Endothelial cell of umbilical vein (primary cell): Measurements from ENCODE around the gene INSYN2B. TPM values are rescaled to one million over a fixed set of nuclear protein-coding genes. Genes with fewer than 3 reads are reported as not detected.

Experiments used
- BruUV-seq: library from RNA; stranded (reverse); fragments of 400-500 nt; replicated peaks from 2 replicates; lab custom pipeline; 2021; lab: Mats Ljungman, UMichigan
- CTCF ChIA-PET: fragments of 300-600, 350-600 bp; sonication (Branson Sonifier 250); formaldehyde crosslinking; loops from one replicate; lab custom pipeline; 2021; ENCODE audit warnings: antibody characterized with exemption, inconsistent platforms; lab: Charles Lee
- POLR2A ChIA-PET: fragments of 300-600, 350-600 bp; sonication (Branson Sonifier 250); formaldehyde crosslinking; loops from one replicate; lab custom pipeline; 2021; ENCODE audit warnings: antibody characterized with exemption, inconsistent platforms; lab: Charles Lee
- DNase-seq: peaks from one replicate; pipeline ENCODE4 v3.0.0-alpha.2; 2011; ENCODE audit warnings: low read depth, low spot score
- FAIRE-seq: peaks from 2 replicates; lab custom pipeline; 2011; peaks lifted over from hg19 to GRCh38; lab: Jason Lieb, UNC
- H2AFZ ChIP-seq: 2 replicates; pipeline ENCODE4 v1.6.0; 2012; ENCODE audit warnings: low read depth, low read length, control low read depth, inconsistent platforms
- H3K27ac ChIP-seq: 2 replicates; pipeline ENCODE4 v1.5.1; 2011; ENCODE audit warnings: low read depth, mild to moderate bottlenecking, control low read depth, low read length, moderate library complexity; ENCODE audit not compliant: insufficient read depth
- H3K27me3 ChIP-seq, 2 experiments: 2 replicates each; pipeline versions ENCODE4 v1.6.0 to v1.6.1; 2011; ENCODE audit warnings: low read length in 2 of 2, mixed read lengths in 1 of 2; ENCODE audit not compliant: control insufficient read depth in 2 of 2, insufficient read depth in 2 of 2
- H3K36me3 ChIP-seq, 2 experiments: 2 replicates in 1 of 2; 3 replicates in 1 of 2; pipeline ENCODE4 v1.5.1; 2011; ENCODE audit warnings: low read length in 2 of 2, mild to moderate bottlenecking in 1 of 2, moderate library complexity in 1 of 2; ENCODE audit not compliant: control insufficient read depth in 2 of 2, insufficient read depth in 2 of 2; ENCODE audit errors: extremely low read depth in 1 of 2
- H3K4me1 ChIP-seq: 3 replicates; pipeline ENCODE4 v1.5.1; 2011; ENCODE audit warnings: mild to moderate bottlenecking, low read length; ENCODE audit not compliant: control insufficient read depth, insufficient read depth; ENCODE audit errors: extremely low read depth
- H3K4me2 ChIP-seq: 2 replicates; pipeline ENCODE4 v1.6.1; 2011; ENCODE audit warnings: low read length, control low read depth, mixed read lengths; ENCODE audit not compliant: insufficient read depth
- H3K4me3 ChIP-seq, 3 experiments: fragments of 200-600 bp in 1 of 3; sonication (generic), shearing (Covaris generic) in 1 of 3; replicated peaks in 1 of 3; 2 replicates each; pipeline ENCODE4 v1.5.1; 2011 to 2016; ENCODE audit warnings: control low read depth in 3 of 3, low read length in 3 of 3, mild to moderate bottlenecking in 2 of 3, inconsistent platforms in 1 of 3, low read depth in 1 of 3, moderate library complexity in 1 of 3; ENCODE audit not compliant: insufficient read depth in 1 of 3
- H3K79me2 ChIP-seq: 2 replicates; pipeline ENCODE4 v1.6.0; 2012; ENCODE audit warnings: low read length, inconsistent platforms; ENCODE audit not compliant: control insufficient read depth, insufficient read depth
- H3K9ac ChIP-seq: replicated peaks from 2 replicates; pipeline ENCODE3; 2011; ENCODE audit warnings: low read length, control low read depth; ENCODE audit not compliant: insufficient read depth; ENCODE audit errors: extremely low read depth
- H3K9me1 ChIP-seq: replicated peaks from 3 replicates; pipeline ENCODE4 v1.6.0; 2011; ENCODE audit warnings: mild to moderate bottlenecking, low read length; ENCODE audit not compliant: control insufficient read depth, insufficient read depth; ENCODE audit errors: extremely low read depth
- H3K9me3 ChIP-seq: replicated peaks from 2 replicates; pipeline ENCODE4 v1.5.1; 2012; ENCODE audit warnings: low read length, inconsistent platforms; ENCODE audit not compliant: control insufficient read depth, insufficient read depth
- H4K20me1 ChIP-seq: replicated peaks from 2 replicates; pipeline ENCODE3; 2011; ENCODE audit warnings: mild to moderate bottlenecking, low read length; ENCODE audit not compliant: control insufficient read depth, insufficient read depth; ENCODE audit errors: extremely low read depth
- CTCF ChIP-seq, 2 donors: IDR thresholded peaks; 1 replicate in 1 of 2; 2 replicates in 1 of 2; pipeline ENCODE4 v1.5.1; 2011; ENCODE audit warnings: low read length in 2 of 2, mild to moderate bottlenecking in 2 of 2, moderate library complexity in 2 of 2, control low read depth in 1 of 2, inconsistent platforms in 1 of 2, low read depth in 1 of 2; ENCODE audit not compliant: insufficient read depth in 1 of 2; ENCODE audit errors: extremely low read depth in 1 of 2
- EZH2 ChIP-seq: IDR thresholded peaks from 2 replicates; pipeline ENCODE4 v1.6.1; 2012; ENCODE audit warnings: borderline replicate concordance, low read depth, mild to moderate bottlenecking, moderate library complexity, low read length, inconsistent platforms; ENCODE audit not compliant: severe bottlenecking
- FOS ChIP-seq: IDR thresholded peaks from 2 replicates; pipeline ENCODE4 v1.6.1; 2011; ENCODE audit warnings: mild to moderate bottlenecking, low read length, moderate library complexity, borderline replicate concordance; ENCODE audit not compliant: insufficient read depth
- GATA2 ChIP-seq: IDR thresholded peaks from 2 replicates; pipeline ENCODE4 v1.7.0; 2011; ENCODE audit warnings: low read depth, mild to moderate bottlenecking, moderate library complexity, mixed read lengths, low read length; ENCODE audit not compliant: insufficient read length, insufficient read depth
- MYC ChIP-seq: IDR thresholded peaks from one replicate; pipeline ENCODE4 v1.6.1; 2011; ENCODE audit warnings: mild to moderate bottlenecking, low read depth, low read length
- POLR2A ChIP-seq: IDR thresholded peaks from 2 replicates; pipeline ENCODE4 v1.6.1; 2012; ENCODE audit warnings: low read depth, mild to moderate bottlenecking, control low read depth, low read length
- POLR2AphosphoS5 ChIP-seq: IDR thresholded peaks from 2 replicates; pipeline ENCODE4 v1.6.1; 2012; ENCODE audit warnings: low read depth, mild to moderate bottlenecking, control low read depth, low read length, moderate library complexity; ENCODE audit not compliant: insufficient read depth
- dilution Hi-C: fragments of 300-500 bp; cut with MboI; formaldehyde crosslinking; loops from one replicate; pipeline ENCODE4 v1.15.0; 2019; ENCODE audit warnings: low sequenced_read_pairs; ENCODE audit not compliant: extremely low pct_ligation_motif_present
- intact Hi-C: fragments of 100-400 bp; cut with micrococcal nuclease; formaldehyde crosslinking; loops from one replicate; pipeline ENCODE4 v1.10.0; 2022
- polyA plus RNA-seq, 4 experiments: library from polyadenylated mRNA; depleted of rRNA in 3 of 4; stranded (reverse) in 3 of 4; unstranded in 1 of 4; fragments of >200 nt; gene quantifications; 2 replicates each; pipeline versions ENCODE4 v1.2.1 to v1.2.3, GENCODE V29; 2011 to 2012; ENCODE audit warnings: missing spikeins in 1 of 4
- total RNA-seq: library from RNA; stranded (reverse); gene quantifications from 2 replicates; pipeline ENCODE4 v1.2.3, GENCODE V29; 2021

Gene INSYN2B
- total and polyA plus RNA-seq, 2 donors (not counting 3 experiments of a cell fraction or from before 2014, with no cell fraction given), result 8.2 to 17.1 TPM

DNA sequence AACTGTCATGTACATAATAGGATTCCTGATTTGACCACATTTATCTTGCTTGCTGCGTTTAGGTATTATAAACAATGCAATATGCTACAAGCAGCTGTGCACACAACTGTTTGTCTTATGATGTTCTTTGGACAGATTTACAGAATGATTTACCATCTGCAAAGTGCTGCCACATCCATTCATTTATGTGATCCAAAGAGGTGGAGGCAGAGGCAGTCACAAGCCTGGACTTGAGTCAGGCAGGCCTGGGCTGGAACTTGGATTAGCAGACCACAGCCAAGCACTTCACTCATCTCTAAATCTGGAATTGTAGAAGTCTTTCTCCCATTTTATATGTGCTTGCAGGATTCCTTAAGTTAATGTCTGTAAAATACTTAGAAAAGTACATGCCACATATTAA lies 149.0 kb downstream of the INSYN2B start:
- intact Hi-C loops (no loop called here), dilution Hi-C loops (no loop called here)
- CTCF ChIA-PET, result no interaction called here
- no TSS peak for BruUV-seq
- no peak overlapping the region for H3K4me2 ChIP-seq
- TF ChIP-seq POLR2A (no peak), POLR2AphosphoS5 (no peak), GATA2 (no peak), CTCF (IDR thresholded peaks at IDR 0.05; ENCODE audit: extremely low read depth in 1 of 2, insufficient read depth in 1 of 2, low read depth in 1 of 2, low read length in 2 of 2) (no peak), MYC (no peak), EZH2 (no peak), FOS (no peak)
- no peak overlapping the region for H3K4me3 ChIP-seq
- H3K36me3 ChIP-seq, result no peaks in the 10 kb centered on the region
- no peaks in the 10 kb centered on the region for H3K9me1 ChIP-seq
- no peak overlapping the region for H2AFZ ChIP-seq
- no peak overlapping the region for H3K27ac ChIP-seq
- H3K27me3 ChIP-seq, result no peaks in the 10 kb centered on the region
- H3K9ac ChIP-seq, result no peak overlapping the region
- H3K4me1 ChIP-seq, result no peaks in the 10 kb centered on the region
- H4K20me1 ChIP-seq, result no peaks in the 10 kb centered on the region
- POLR2A ChIA-PET, result no interaction called here
- H3K9me3 ChIP-seq, result no peaks in the 10 kb centered on the region
- no peaks in the 10 kb centered on the region for H3K79me2 ChIP-seq
- FAIRE-seq, result no peak
- no peak for DNase-seq
